Measurements from ENCODE around the gene PHKA1.

DNA sequence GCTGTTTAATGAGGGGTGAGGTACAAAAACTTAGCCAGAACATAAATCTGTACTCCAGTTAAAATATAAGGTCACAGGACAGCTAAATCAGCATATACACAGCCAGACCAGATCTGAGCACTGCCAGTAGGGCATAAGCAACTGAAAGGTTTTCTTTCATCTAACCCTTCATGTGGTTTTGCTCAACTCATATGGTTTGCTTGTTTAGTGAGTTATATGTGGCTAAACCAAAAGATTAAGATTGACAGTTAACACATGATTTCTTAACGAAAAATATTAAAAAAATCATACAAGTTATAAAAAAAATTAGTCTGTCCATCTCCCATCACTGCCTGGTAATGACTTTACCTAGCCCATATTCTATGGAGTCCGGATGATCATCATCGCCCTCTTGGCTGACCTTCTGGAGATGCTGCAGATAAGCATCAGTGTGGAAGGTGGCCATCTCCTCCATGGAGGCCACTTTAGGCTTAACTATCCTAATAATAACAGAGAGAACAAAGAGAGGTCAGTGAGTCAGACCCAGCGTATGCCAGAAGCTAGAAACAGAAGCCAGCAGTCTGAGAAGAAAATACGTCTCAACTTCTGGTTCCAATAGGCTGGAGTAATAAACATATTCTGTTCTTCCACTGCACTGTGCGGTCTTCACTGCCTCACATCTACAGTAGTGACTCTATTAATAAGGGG lies 145.6 kb downstream of the PHKA1 start:
- TF ChIP-seq, protein P1, sequence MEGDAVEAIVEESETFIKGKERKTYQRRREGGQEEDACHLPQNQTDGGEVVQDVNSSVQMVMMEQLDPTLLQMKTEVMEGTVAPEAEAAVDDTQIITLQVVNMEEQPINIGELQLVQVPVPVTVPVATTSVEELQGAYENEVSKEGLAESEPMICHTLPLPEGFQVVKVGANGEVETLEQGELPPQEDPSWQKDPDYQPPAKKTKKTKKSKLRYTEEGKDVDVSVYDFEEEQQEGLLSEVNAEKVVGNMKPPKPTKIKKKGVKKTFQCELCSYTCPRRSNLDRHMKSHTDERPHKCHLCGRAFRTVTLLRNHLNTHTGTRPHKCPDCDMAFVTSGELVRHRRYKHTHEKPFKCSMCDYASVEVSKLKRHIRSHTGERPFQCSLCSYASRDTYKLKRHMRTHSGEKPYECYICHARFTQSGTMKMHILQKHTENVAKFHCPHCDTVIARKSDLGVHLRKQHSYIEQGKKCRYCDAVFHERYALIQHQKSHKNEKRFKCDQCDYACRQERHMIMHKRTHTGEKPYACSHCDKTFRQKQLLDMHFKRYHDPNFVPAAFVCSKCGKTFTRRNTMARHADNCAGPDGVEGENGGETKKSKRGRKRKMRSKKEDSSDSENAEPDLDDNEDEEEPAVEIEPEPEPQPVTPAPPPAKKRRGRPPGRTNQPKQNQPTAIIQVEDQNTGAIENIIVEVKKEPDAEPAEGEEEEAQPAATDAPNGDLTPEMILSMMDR (IDR thresholded peaks at IDR 0.05): no peak
- no peak for TF ChIP-seq POLR2A (IDR thresholded peaks at IDR 0.05)
- no peak for TF ChIP-seq POLR2AphosphoS5 (IDR thresholded peaks at IDR 0.05)

All from breast epithelium (tissue), 3 donors.